Measurements from ENCODE around the gene NDOR1.

NDOR1 gene

GRCh38 chr9:137205126-137206069 is at the start of gene NDOR1, which contains the start of gene TMEM203:
NDOR1 (plus strand) TSS chr9:137205700; CDS start chr9:137205778, 78 bp downstream.
TMEM203 (minus strand) TSS chr9:137205648; CDS start chr9:137205414, 234 bp downstream.
- peak; percentile 95 for DNase-seq

- peak; percentile 63 for DNase-seq
Observed at GRCh38 chr9:137156567-137157375, 48.7 kb upstream of the NDOR1 start.

- no peak for DNase-seq
Observed at GRCh38 chr9:137157618-137158415, 47.7 kb upstream of the NDOR1 start.

- DNase-seq = no peak
Observed at GRCh38 chr9:137158625-137159024, 46.9 kb upstream of the NDOR1 start.

GRCh38 chr9:137159105-137160053 is 46.1 kb upstream of the NDOR1 start:
- DNase-seq = no peak

GRCh38 chr9:137160054-137160425 is 45.5 kb upstream of the NDOR1 start:
- no peak for DNase-seq

GRCh38 chr9:137160716-137161557 is 44.6 kb upstream of the NDOR1 start:
- DNase-seq = no peak

- no peak for DNase-seq
Observed at GRCh38 chr9:137161558-137162486, 43.7 kb upstream of the NDOR1 start.

- DNase-seq = no peak
Observed at GRCh38 chr9:137162505-137163364, 42.8 kb upstream of the NDOR1 start.

- DNase-seq = no peak
Observed at GRCh38 chr9:137163365-137163715, 42.2 kb upstream of the NDOR1 start.

- DNase-seq = no peak
Observed at GRCh38 chr9:137163805-137164204, 41.7 kb upstream of the NDOR1 start.

GRCh38 chr9:137164370-137165249 is 40.9 kb upstream of the NDOR1 start:
- DNase-seq = no peak

GRCh38 chr9:137165250-137165836 is 40.2 kb upstream of the NDOR1 start:
- no peak for DNase-seq

GRCh38 chr9:137166380-137167229 is 38.9 kb upstream of the NDOR1 start:
- DNase-seq = no peak

- no peak for DNase-seq
Observed at GRCh38 chr9:137167277-137167746, 38.2 kb upstream of the NDOR1 start.
